ENCODE results near the gene DES. TPM values are rescaled to one million over a fixed set of nuclear protein-coding genes. Genes with fewer than 3 reads are reported as not detected.

DES gene
- polyA plus RNA-seq, 1 donor from 2014 or later = not detected

GRCh38 chr2:219428469-219428868, 10.3 kb downstream of the DES start:
- Histone ChIP-seq H3K4me3 (ENCODE audit: low read length) (no peak overlapping the region), H3K9me3 (ENCODE audit: low read length) (no peaks in the 10 kb centered on the region), H3F3A (ENCODE audit: insufficient read depth, low read length, poor library complexity, severe bottlenecking) (no peaks in the 10 kb centered on the region), H3K27ac (ENCODE audit: low read length) (no peak overlapping the region), H3K9ac (ENCODE audit: low read length) (no peak overlapping the region), H3K36me3 (ENCODE audit: insufficient read depth, low read length) (no peaks in the 10 kb centered on the region), H3K79me2 (replicated peaks; ENCODE audit: insufficient read depth, low read length) (no peaks in the 10 kb centered on the region), H3K9me2 (ENCODE audit: insufficient read depth, low read length) (no peaks in the 10 kb centered on the region), H3K27me3 (ENCODE audit: insufficient read depth, low read depth, low read length) (no peaks in the 10 kb centered on the region), H2AFZ (ENCODE audit: low read depth, low read length) (no peak overlapping the region), H3K4me2 (ENCODE audit: low read length) (no peak overlapping the region), H4K20me1 (ENCODE audit: insufficient read depth) (no peaks in the 10 kb centered on the region)
- TF ChIP-seq EP300 (conservative IDR thresholded peaks at IDR 0.05; ENCODE audit: poor library complexity, severe bottlenecking) = no peak
- no peak for TF ChIP-seq REST (IDR thresholded peaks at IDR 0.05; ENCODE audit: borderline replicate concordance)

GRCh38 chr2:219429958-219430606, 11.9 kb downstream of the DES start:
- no peak for TF ChIP-seq REST (IDR thresholded peaks at IDR 0.05; ENCODE audit: borderline replicate concordance)
- TF ChIP-seq POLR2AphosphoS5 (IDR thresholded peaks at IDR 0.05) = no peak
- no peak for TF ChIP-seq SMC3 (conservative IDR thresholded peaks at IDR 0.05; ENCODE audit: poor library complexity)
- no peak for TF ChIP-seq EZH2 (IDR thresholded peaks at IDR 0.05; ENCODE audit: borderline replicate concordance, insufficient read depth, low read length, poor library complexity, severe bottlenecking)
- no peak for TF ChIP-seq CTCF (IDR thresholded peaks at IDR 0.05; ENCODE audit: poor library complexity, severe bottlenecking)
- TF ChIP-seq RAD21 (conservative IDR thresholded peaks at IDR 0.05) = no peak
- Histone ChIP-seq H3K79me2 (replicated peaks; ENCODE audit: insufficient read depth, low read length) (no peaks in the 10 kb centered on the region), H3K36me3 (ENCODE audit: insufficient read depth, low read length) (no peaks in the 10 kb centered on the region), H3K9ac (ENCODE audit: low read length) (no peak overlapping the region), H3K27me3 (ENCODE audit: insufficient read depth, low read depth, low read length) (peaks cover 13% of the 10 kb centered on the region), H2AFZ (ENCODE audit: low read depth, low read length) (no peak overlapping the region), H3F3A (ENCODE audit: insufficient read depth, low read length, poor library complexity, severe bottlenecking) (no peaks in the 10 kb centered on the region), H4K20me1 (ENCODE audit: insufficient read depth) (no peaks in the 10 kb centered on the region), H3K4me2 (ENCODE audit: low read length) (no peak overlapping the region), H3K9me3 (ENCODE audit: low read length) (no peaks in the 10 kb centered on the region), H3K4me3 (ENCODE audit: low read length) (no peak overlapping the region), H3K27ac (ENCODE audit: low read length) (no peak overlapping the region), H3K9me2 (ENCODE audit: insufficient read depth, low read length) (no peaks in the 10 kb centered on the region)
